ENCODE data around the gene PCTP. TPM values are rescaled to one million over a fixed set of nuclear protein-coding genes. Genes with fewer than 3 reads are reported as not detected.

PCTP gene
- total RNA-seq, 1 donor from 2014 or later: 17.8 TPM

GRCh38 chr17:55728361-55728760, 22.5 kb upstream of the PCTP start:
- Histone ChIP-seq H3K36me3 (no peaks in the 10 kb centered on the region), H3K9me3 (no peaks in the 10 kb centered on the region), H3K4me1 (peaks cover 0 to 11% of the 10 kb centered on the region in 2 donors), H3K4me3 (no peak overlapping the region), H3K27me3 (no peaks in the 10 kb centered on the region), H3K27ac (peak overlapping the region; percentile 21 to 66)
- no peak for DNase-seq (ENCODE audit: low spot score in 2 of 2)
- no peak for TF ChIP-seq CTCF (IDR thresholded peaks at IDR 0.05)
- intact Hi-C loops (cut with DNase I): loop anchor here (5.0 to 10.0 kb wide), 3 partner anchors 306 to 1106 kb away; partner anchors contain the start of genes C17orf67, DGKE and MMD

DNA sequence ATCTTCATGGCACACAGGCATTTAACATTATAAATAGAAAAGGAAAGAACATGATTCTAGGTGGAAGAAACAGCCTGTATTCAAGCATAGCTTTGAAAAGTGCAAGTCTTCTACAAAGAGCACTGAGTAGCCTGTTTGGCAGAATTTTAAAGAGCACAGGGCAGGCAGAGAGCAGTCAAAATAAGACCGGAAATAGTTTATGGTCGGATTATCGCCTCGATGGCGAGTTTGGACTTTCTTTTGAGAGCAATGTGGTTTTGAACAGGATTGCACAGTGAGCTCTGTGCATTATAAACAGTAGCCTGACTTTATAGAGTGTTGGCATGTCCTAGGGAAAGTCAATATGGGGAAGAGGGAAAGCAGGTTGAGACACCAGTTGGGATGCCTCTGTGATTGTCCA, 22.0 kb upstream of the PCTP start:
- Histone ChIP-seq H3K9me3 (no peaks in the 10 kb centered on the region), H3K4me1 (peaks cover 0 to 11% of the 10 kb centered on the region in 2 donors)
- no peak for DNase-seq (ENCODE audit: low spot score in 2 of 2)

GRCh38 chr17:55729484-55729883, 21.4 kb upstream of the PCTP start:
- Histone ChIP-seq H3K27ac (no peak overlapping the region), H3K4me1 (peaks cover 0 to 11% of the 10 kb centered on the region in 2 donors), H3K27me3 (no peaks in the 10 kb centered on the region), H3K4me3 (no peak overlapping the region), H3K9me3 (no peaks in the 10 kb centered on the region), H3K36me3 (no peaks in the 10 kb centered on the region)
- no peak for DNase-seq (ENCODE audit: low spot score in 2 of 2)
- TF ChIP-seq CTCF (IDR thresholded peaks at IDR 0.05): no peak
- intact Hi-C loops (cut with DNase I): loop anchor here (5.0 to 10.0 kb wide), 3 partner anchors 307 to 1105 kb away; partner anchors contain the start of genes C17orf67, DGKE and MMD

More for the DNA sequence above, 22.0 kb upstream of the PCTP start:
- no peak overlapping the region for H3K4me3 ChIP-seq
- H3K36me3 ChIP-seq: no peaks in the 10 kb centered on the region
- intact Hi-C loops (cut with DNase I): loop anchor here (5.0 to 10.0 kb wide), 3 partner anchors 307 to 1106 kb away; partner anchors contain the start of genes C17orf67, DGKE and MMD
- no peaks in the 10 kb centered on the region for H3K27me3 ChIP-seq
- no peak for TF ChIP-seq CTCF (IDR thresholded peaks at IDR 0.05)
- peak overlapping the region; percentile 21 to 66 for H3K27ac ChIP-seq

- Histone ChIP-seq H3K9me3 (no peaks in the 10 kb centered on the region), H3K4me1 (peaks cover 0 to 11% of the 10 kb centered on the region in 2 donors), H3K27ac (peak overlapping the region in 1 of 2 donors; percentile 50), H3K4me3 (no peak overlapping the region), H3K36me3 (no peaks in the 10 kb centered on the region), H3K27me3 (no peaks in the 10 kb centered on the region)
- intact Hi-C loops (cut with DNase I): no loop called here
- DNase-seq (ENCODE audit: low spot score in 2 of 2): no peak
- no peak for TF ChIP-seq CTCF (IDR thresholded peaks at IDR 0.05)
These were observed 20.5 kb upstream of the PCTP start for GRCh38 chr17:55730380-55730779.

GRCh38 chr17:55730808-55731207, 20.0 kb upstream of the PCTP start:
- peaks cover 0 to 11% of the 10 kb centered on the region in 2 donors for H3K4me1 ChIP-seq
- TF ChIP-seq CTCF (IDR thresholded peaks at IDR 0.05): no peak
- H3K36me3 ChIP-seq: no peaks in the 10 kb centered on the region
- H3K4me3 ChIP-seq: no peak overlapping the region
- intact Hi-C loops (cut with DNase I): no loop called here
- no peaks in the 10 kb centered on the region for H3K27me3 ChIP-seq
- peak overlapping the region in 1 of 2 donors; percentile 50 for H3K27ac ChIP-seq
- no peaks in the 10 kb centered on the region for H3K9me3 ChIP-seq
- no peak for DNase-seq (ENCODE audit: low spot score in 2 of 2)
